Mucosa of rectum (tissue), 2 donors: ENCODE measurements around the gene YIPF6.

ENCODE experiments used
- H3K27ac ChIP-seq, 2 donors: one replicate each; pipeline ENCODE4 v1.7.0; 2013; ENCODE audit warnings: inconsistent platforms in 2 of 2, low read depth in 2 of 2, low read length in 2 of 2
- H3K27me3 ChIP-seq, 2 donors: one replicate each; pipeline ENCODE4 v1.7.0; 2013; ENCODE audit warnings: low read length in 2 of 2; ENCODE audit not compliant: control insufficient read depth in 2 of 2, insufficient read depth in 2 of 2
- H3K36me3 ChIP-seq, 2 donors: one replicate each; pipeline ENCODE4 v1.7.0; 2013; ENCODE audit warnings: low read length in 2 of 2; ENCODE audit not compliant: control insufficient read depth in 2 of 2, insufficient read depth in 2 of 2
- H3K4me1 ChIP-seq, 2 donors: one replicate each; pipeline ENCODE4 v1.7.0; 2013; ENCODE audit warnings: low read length in 2 of 2, mild to moderate bottlenecking in 1 of 2; ENCODE audit not compliant: control insufficient read depth in 2 of 2, insufficient read depth in 2 of 2
- H3K4me3 ChIP-seq, 2 donors: one replicate each; pipeline ENCODE4 v1.7.0; 2013; ENCODE audit warnings: low read length in 2 of 2
- H3K9ac ChIP-seq, 2 donors: one replicate each; pipeline ENCODE4 v1.7.0; 2013; ENCODE audit warnings: low read length in 2 of 2, low read depth in 1 of 2, mild to moderate bottlenecking in 1 of 2
- H3K9me3 ChIP-seq, 2 donors: one replicate each; pipeline ENCODE4 v1.7.0; 2013; ENCODE audit warnings: low read length in 2 of 2; ENCODE audit not compliant: control insufficient read depth in 2 of 2
- donor health status: healthy.
- donor health status: Normal muscosa, but diverticular disease.

YIPF6 gene

GRCh38 chrX:68498508-68499379 lies at the start of gene YIPF6:
Gene YIPF6 (plus strand): TSS chrX:68499051. CDS start chrX:68499067, 16 bp downstream.
- no peaks in the 10 kb centered on the region for H3K9me3 ChIP-seq
- peak within 1 kb of the TSS; percentile 71 to 73 for H3K4me3 ChIP-seq
- peak within 1 kb of the TSS; percentile 94 to 96 for H3K9ac ChIP-seq
- H3K4me1 ChIP-seq: peaks cover 3 to 5% of the 10 kb centered on the region in 2 donors
- H3K27ac ChIP-seq: peak within 1 kb of the TSS; percentile 89 to 92
- H3K27me3 ChIP-seq: no peaks in the 10 kb centered on the region
- no peaks in the 10 kb centered on the region for H3K36me3 ChIP-seq

GRCh38 chrX:68451720-68452119 lies 47.1 kb upstream of the YIPF6 start:
- H3K9ac ChIP-seq: no peak overlapping the region
- H3K27ac ChIP-seq: no peak overlapping the region
- no peaks in the 10 kb centered on the region for H3K27me3 ChIP-seq
- no peaks in the 10 kb centered on the region for H3K9me3 ChIP-seq
- H3K4me3 ChIP-seq: no peak overlapping the region
- H3K36me3 ChIP-seq: no peaks in the 10 kb centered on the region
- no peaks in the 10 kb centered on the region for H3K4me1 ChIP-seq

- Histone ChIP-seq H3K9me3 (no peaks in the 10 kb centered on the region), H3K4me3 (no peak overlapping the region), H3K36me3 (no peaks in the 10 kb centered on the region), H3K4me1 (no peaks in the 10 kb centered on the region), H3K27ac (no peak overlapping the region), H3K27me3 (no peaks in the 10 kb centered on the region), H3K9ac (no peak overlapping the region)
These were observed 44.2 kb upstream of the YIPF6 start for GRCh38 chrX:68454476-68455150.

- H3K9me3 ChIP-seq: no peaks in the 10 kb centered on the region
- no peaks in the 10 kb centered on the region for H3K27me3 ChIP-seq
- H3K9ac ChIP-seq: no peak overlapping the region
- H3K4me1 ChIP-seq: no peaks in the 10 kb centered on the region
- no peak overlapping the region for H3K4me3 ChIP-seq
- H3K27ac ChIP-seq: no peak overlapping the region
- no peaks in the 10 kb centered on the region for H3K36me3 ChIP-seq
These were observed 43.7 kb upstream of the YIPF6 start for GRCh38 chrX:68455151-68455510.

GRCh38 chrX:68461093-68461492 lies 37.8 kb upstream of the YIPF6 start:
- H3K4me1 ChIP-seq: no peaks in the 10 kb centered on the region
- no peak overlapping the region for H3K27ac ChIP-seq
- H3K36me3 ChIP-seq: no peaks in the 10 kb centered on the region
- no peaks in the 10 kb centered on the region for H3K9me3 ChIP-seq
- peaks cover 0 to 3% of the 10 kb centered on the region in 2 donors for H3K27me3 ChIP-seq
- no peak overlapping the region for H3K9ac ChIP-seq
- no peak overlapping the region for H3K4me3 ChIP-seq

- H3K27ac ChIP-seq: no peak overlapping the region
- no peak overlapping the region for H3K9ac ChIP-seq
- peaks cover 0 to 3% of the 10 kb centered on the region in 2 donors for H3K27me3 ChIP-seq
- no peaks in the 10 kb centered on the region for H3K4me1 ChIP-seq
- no peak overlapping the region for H3K4me3 ChIP-seq
- no peaks in the 10 kb centered on the region for H3K36me3 ChIP-seq
- H3K9me3 ChIP-seq: no peaks in the 10 kb centered on the region
These were observed 37.3 kb upstream of the YIPF6 start for GRCh38 chrX:68461576-68461975.

- Histone ChIP-seq H3K9me3 (no peaks in the 10 kb centered on the region), H3K27me3 (peaks cover 0 to 4% of the 10 kb centered on the region in 2 donors), H3K36me3 (no peaks in the 10 kb centered on the region), H3K27ac (no peak overlapping the region), H3K4me3 (no peak overlapping the region), H3K9ac (no peak overlapping the region), H3K4me1 (no peaks in the 10 kb centered on the region)
These were observed 36.7 kb upstream of the YIPF6 start for GRCh38 chrX:68462197-68462596.

- no peaks in the 10 kb centered on the region for H3K4me1 ChIP-seq
- no peaks in the 10 kb centered on the region for H3K9me3 ChIP-seq
- H3K36me3 ChIP-seq: no peaks in the 10 kb centered on the region
- no peak overlapping the region for H3K4me3 ChIP-seq
- no peak overlapping the region for H3K9ac ChIP-seq
- no peak overlapping the region for H3K27ac ChIP-seq
- H3K27me3 ChIP-seq: peaks cover 0 to 4% of the 10 kb centered on the region in 2 donors
These were observed 36.2 kb upstream of the YIPF6 start for GRCh38 chrX:68462653-68463052.

- Histone ChIP-seq H3K27me3 (peaks cover 0 to 4% of the 10 kb centered on the region in 2 donors), H3K4me1 (no peaks in the 10 kb centered on the region), H3K27ac (no peak overlapping the region), H3K9me3 (no peaks in the 10 kb centered on the region), H3K9ac (no peak overlapping the region), H3K36me3 (no peaks in the 10 kb centered on the region), H3K4me3 (no peak overlapping the region)
These were observed 35.0 kb upstream of the YIPF6 start for GRCh38 chrX:68463880-68464279.

GRCh38 chrX:68464796-68465195 lies 34.1 kb upstream of the YIPF6 start:
- Histone ChIP-seq H3K9me3 (no peaks in the 10 kb centered on the region), H3K27me3 (peaks cover 0 to 4% of the 10 kb centered on the region in 2 donors), H3K4me3 (no peak overlapping the region), H3K9ac (no peak overlapping the region), H3K27ac (no peak overlapping the region), H3K4me1 (no peaks in the 10 kb centered on the region), H3K36me3 (no peaks in the 10 kb centered on the region)
